ENCODE measurements around the gene DHRS7C.

The DHRS7C gene, protein sequence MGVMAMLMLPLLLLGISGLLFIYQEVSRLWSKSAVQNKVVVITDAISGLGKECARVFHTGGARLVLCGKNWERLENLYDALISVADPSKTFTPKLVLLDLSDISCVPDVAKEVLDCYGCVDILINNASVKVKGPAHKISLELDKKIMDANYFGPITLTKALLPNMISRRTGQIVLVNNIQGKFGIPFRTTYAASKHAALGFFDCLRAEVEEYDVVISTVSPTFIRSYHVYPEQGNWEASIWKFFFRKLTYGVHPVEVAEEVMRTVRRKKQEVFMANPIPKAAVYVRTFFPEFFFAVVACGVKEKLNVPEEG

DNA sequence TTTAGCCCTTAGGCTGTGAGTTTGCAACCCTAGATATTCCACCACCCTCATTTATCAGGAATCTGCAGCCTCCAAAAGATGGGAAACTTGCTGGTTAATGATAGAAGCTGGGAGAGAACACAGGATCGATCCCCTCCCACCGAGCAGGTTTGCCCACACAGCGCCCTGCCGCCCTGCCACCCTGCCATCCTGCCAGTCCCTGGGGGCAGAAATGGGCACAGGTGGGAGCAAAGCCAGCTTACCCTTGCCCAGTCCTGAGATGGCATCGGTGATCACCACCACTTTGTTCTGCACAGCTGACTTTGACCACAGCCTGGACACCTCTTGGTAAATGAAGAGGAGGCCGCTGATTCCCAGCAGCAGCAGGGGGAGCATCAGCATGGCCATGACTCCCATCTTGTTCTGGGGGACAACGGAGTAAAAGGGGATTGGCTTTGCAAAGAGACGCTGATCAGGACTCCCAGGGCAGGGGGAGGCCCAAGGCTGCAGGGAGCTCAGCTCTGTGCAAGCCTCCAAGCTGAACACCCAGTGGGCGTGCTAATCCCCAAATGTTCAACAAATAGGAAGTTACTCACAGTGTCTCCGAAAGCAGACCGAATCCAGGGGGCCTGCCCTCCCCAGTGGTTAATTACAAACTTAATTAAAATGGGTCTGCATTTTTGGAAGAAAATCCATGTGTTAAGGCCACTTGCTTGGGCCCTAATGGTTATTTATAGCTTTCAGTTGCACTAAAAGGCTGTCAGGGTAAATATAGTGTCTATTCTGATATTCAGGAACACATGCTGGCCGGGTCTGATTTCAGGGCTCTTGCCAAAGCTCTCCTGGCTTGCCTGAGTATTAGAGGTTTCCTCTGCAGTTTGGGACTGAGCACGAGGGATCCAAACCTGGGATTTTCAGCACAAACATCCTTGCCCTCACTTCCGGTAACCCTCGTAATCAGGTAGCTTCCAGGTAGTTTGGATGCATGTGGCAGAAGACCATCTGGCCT, at the start of gene DHRS7C:
Gene DHRS7C (minus strand): TSS at position 704 of the 988 bp plus-strand sequence. CDS start 308 bp downstream, at position 396.
- no peak for DNase-seq (ENCODE audit: low read depth, low spot score)
- no peak within 1 kb of the TSS for H3K27ac ChIP-seq

DNA sequence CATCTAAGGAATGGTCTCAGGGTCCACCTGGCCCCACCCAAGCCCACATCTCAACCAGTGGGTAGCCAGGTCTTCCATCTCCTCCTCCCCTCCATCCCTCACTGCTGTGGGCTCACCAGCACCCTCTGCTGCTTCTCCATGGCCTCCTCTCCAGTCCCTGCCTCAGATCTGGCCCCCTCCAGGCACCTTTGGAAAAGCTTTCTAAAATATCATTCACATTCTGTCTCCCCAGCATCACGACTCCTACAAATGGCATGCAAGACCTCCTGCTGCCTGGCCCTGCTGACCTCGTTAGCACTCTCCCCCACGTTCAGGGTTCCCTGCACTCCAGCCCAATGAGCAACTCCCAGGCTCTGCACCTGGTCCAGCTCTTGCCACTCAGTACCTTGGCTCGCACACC, 48.0 kb upstream of the DHRS7C start:
- no peak overlapping the region for H3K27ac ChIP-seq
- no peak for DNase-seq (ENCODE audit: low read depth, low spot score)

DNA sequence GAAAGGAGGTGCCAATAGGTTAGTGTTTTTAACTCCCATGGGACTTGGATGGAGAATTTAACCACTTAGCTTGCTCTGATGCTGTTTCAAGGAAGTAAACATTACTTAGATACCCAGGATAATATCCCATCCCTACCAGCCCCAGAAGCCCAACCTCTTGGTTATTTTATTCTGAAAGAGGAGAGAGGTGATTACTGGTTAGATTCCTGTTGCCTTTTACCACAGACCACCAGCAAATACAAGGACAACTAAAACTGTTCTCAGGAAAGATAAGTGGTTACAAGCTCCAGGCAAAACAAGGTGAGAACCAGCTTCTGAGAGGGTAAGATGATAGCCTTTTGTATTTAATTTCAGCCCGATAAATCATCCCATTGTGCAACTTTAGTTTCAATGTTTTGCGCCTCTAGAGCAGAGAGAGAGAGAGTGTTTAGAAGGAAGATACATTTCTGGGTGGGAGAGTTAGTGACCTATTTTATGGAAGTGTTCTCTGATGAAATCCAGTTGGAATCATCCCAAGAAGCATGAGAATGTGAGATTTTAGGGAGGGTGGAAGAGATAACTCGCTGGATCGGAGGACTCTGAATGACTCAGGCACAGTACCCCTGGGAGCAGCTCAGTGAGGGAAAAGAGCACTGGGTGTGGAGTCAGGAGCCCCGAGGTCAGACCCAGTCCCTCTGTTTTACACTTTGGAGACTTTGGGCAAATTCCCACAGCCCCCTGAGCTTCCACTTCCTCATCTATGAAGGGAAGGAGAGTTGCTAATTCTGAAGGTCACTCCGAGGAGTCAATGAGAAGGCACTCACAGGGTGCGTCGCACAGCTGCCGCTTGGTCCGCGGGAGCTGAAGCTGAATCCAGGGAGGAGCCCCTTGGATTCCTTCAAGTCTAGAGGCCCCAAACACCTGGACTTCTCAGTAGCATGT, 46.4 kb upstream of the DHRS7C start:
- peak; percentile 73 for DNase-seq (ENCODE audit: low read depth, low spot score)
- H3K27ac ChIP-seq: no peak overlapping the region

DNA sequence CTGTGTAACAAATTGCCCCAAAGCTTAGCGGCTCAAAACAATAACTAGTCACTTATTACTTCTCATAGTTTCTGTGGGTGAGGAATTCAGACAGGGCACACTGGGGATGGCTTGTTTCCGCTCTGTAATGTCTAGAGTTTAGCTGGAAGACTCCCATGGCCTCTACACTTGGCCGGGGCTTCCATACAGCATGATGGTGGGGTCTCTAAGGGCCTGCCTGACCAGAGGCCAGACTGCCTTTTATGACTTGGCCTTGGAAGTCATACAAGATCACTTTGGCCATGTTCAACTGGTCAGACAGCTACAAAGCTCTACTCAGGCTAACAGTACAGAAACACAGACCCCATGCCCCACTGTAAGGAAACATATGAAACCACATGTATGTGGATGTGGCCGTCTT, 42.5 kb upstream of the DHRS7C start:
- no peak for DNase-seq (ENCODE audit: low read depth, low spot score)
- no peak overlapping the region for H3K27ac ChIP-seq

DNA sequence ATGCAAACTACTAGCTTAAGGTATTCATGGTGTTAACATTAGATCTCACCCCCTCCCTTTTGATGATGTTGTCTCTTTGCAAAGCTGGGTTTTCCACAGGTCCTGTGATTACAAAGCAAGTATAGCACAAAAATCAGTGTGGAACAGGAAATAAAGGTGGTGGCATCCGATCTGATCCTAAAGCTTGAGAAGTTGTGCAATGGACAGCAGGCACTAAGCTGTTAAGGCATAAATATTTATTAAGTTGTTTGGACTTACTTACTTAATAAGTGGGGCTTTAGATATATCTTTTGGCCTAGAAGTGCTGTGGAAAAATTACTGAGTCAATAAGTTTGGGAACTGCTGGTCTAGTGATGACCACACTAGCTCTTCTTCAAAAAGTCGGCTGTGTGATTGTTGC, 39.3 kb upstream of the DHRS7C start:
- no peak for DNase-seq (ENCODE audit: low read depth, low spot score)
- H3K27ac ChIP-seq: no peak overlapping the region

DNA sequence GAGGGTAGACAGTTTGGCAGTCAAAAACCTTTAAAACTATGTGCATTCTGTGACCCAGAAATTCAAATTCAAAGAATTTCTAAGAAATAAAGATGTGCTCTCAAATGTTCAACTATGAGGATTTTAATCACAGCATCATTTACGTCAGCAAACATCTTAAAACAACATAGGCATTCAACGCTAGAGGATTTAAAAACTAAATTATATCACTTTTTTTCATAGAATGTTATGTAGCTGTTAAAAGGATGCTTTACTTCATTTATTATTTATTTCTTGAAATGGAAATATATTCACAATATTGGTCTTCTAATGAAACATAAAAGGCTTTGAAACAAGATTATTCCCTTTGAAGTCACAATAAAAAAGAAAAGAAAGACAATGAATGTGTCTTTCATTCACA, 38.0 kb upstream of the DHRS7C start:
- no peak overlapping the region for H3K27ac ChIP-seq
- no peak for DNase-seq (ENCODE audit: low read depth, low spot score)

DNA sequence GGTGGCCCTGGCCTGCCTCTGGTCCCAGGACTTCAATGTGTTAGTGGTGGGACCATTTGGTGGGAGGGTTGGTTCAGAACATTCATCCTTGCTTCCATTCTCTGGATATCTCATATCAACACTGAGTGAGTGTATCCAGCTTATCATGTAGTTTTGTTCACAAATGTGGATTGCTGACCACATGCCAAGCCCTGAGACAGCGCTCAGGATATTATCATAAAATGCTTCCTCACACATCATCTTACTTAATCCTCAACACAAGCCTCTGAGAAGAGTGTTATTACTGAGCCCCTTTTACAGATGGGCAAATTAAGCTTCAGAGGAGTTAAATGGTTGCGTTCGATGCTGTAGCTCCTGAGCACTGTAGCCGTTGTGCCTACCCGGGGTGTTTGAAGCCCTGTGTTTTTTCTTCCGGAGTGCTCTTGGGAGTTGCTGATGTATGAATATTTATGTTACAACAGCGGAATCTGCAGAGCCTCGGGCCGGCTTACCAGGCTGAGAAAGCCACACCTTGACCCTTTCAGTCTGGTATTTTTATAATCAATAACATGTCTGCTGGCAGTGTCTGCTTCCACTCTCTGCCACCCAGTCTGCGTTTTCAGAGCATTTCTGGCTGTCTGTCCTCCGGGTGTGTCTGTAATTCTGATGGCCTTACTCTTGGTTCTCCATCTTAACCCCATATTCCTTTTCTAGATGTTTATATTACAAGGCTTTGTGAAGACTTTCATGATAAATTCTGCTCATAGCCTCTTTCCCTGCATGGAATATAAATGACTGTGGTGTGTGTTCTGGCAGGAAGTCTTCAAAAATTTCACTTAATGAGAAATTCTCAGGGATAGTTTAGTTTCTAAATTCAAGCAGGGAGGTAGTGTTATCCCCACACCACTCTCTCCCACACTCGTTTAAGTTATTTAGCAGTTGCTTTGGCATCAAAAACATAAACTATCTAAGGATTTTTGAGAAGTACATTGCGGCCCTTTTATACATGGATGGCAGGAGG, 37.2 kb upstream of the DHRS7C start:
- DNase-seq (ENCODE audit: low read depth, low spot score): no peak
- H3K27ac ChIP-seq: no peak overlapping the region

DNA sequence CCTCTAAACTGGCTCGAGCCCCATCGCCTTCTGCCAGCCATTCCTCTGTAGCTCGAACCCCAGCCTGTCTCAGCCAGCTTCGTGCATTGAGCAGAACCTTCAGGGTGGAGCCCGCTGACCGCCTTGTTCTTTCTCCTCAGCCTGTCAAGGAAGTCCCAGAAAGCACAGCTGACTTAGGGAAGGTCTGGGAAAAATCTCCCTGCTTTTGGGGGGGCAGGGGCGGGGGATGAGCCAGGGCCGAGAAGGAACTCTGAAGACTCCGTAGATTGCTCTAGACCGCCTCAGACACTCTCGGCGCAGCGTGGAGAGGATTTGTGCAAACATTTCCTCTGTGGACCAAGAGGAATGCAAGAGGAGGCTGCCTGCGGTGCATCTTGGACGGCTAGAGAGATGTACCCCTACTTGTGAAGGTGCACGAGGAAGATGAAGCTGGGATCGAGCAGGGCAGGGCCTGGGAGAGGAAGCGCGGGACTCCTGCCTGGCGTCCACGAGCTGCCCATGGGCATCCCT, 34.3 kb upstream of the DHRS7C start, which contains the start of gene GLP2R:
Gene GLP2R (plus strand): TSS at position 284 of the 510 bp plus-strand sequence. CDS start 140 bp downstream, at position 424.
- no peak for DNase-seq (ENCODE audit: low read depth, low spot score)
- H3K27ac ChIP-seq: no peak within 1 kb of the TSS

DNA sequence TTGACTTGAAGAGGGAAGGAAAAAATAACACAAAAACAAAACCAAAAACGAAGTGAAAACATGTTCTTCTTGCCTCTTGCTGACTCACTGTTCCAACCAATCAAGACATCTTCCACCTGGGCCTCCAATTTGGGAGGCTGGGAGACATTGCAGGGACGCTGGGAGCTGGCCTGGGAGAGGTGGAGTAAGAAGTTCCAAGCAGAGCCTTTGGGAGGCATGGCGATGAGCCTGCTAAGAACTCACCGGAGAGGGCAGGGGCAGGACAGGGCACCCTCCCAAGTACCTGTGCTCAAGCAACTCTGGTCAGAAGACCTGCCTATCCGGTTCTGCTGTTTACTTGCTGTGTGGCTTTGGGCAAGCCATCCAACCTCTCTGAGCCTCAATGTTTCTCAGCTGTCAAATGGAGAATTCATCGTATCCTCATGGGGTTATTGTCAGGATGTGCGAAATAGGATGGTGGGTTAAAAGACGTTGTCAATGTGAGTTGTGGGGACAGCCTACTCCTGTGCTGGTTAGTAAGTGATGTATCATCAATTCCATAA, 33.5 kb upstream of the DHRS7C start:
- no peak for DNase-seq (ENCODE audit: low read depth, low spot score)
- no peak overlapping the region for H3K27ac ChIP-seq

DNA sequence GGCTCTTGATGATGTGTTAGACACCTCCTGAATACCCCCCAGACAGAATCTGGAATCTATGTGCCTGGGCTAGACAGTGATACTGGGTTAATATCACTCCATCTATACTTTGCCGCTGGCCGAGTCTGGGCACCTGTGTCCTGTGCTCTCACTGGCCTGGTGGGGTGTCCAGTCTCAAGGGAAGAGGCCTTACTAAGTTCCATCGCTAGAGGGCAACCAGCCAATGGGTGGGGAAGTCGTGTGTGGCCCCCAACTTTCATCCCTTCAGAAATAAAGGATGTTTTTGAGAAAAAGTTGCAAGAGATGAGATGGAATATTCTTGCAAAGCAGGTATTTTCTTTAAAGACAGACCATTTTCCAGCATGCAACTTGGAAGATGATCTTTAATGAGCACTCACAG, 32.7 kb upstream of the DHRS7C start:
- DNase-seq (ENCODE audit: low read depth, low spot score): no peak
- H3K27ac ChIP-seq: no peak overlapping the region

DNA sequence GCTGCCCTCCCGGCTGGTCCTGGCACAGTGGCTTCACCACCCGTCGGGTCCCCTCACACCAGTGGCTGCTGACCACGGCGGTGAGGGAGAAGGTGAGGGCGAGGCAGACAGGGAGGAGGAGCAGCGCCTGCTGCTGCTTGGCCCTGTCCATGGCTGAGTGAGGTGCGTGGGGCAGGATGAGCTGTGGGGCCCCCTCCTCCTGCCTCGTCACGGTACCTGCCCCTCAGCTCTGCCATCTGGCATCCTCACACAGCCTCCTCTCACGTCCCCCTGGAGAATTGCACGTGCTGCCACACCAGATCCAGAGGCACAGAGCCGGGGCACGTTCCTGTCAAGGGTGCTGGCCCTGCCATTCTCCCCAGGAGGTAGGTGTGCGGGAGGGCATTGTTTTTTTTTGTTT, 30.5 kb upstream of the DHRS7C start, which contains the start of gene GSG1L2:
Gene GSG1L2 (minus strand): TSS at position 159 of the 400 bp plus-strand sequence. CDS start 8 bp downstream, at position 151.
- H3K27ac ChIP-seq: no peak within 1 kb of the TSS
- no peak for DNase-seq (ENCODE audit: low read depth, low spot score)

DNA sequence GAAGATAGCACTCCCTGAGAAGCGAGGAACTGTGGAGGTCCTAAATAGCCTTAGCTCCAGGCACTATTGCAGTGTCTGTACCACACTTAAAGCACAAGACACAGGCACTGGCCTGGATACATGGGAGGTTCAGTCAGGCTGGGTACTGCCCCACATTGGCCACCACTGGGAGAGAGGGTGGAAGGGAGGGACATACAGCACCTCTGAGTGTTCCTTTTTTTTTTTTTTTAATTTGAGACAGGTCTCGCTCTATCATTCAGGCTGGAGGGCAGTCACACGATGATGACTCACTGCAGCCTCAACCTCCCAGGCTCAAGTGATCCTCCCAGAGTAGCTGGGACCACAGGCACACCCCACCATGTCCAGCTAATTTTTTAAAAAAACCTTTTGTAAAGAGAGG, 29.1 kb upstream of the DHRS7C start:
- DNase-seq (ENCODE audit: low read depth, low spot score): no peak
- H3K27ac ChIP-seq: no peak overlapping the region

DNA sequence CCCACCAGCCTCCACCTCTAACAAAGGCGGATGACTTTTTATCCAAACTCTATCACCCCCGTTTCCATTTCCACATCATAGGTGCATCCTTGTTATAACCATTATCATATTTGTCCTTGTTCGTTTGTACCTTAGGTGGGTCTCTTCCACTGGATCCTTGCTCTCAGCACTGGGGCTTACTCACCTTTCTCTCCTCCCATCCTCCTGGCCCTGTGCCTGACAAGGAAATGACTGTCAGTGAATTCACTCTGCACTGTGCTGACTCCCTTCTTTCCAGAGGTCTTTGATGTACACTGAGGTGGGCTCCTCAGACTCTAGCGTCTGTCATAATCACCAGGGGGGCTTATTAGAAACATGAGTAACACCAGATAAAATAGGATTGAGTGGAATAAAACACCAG, 27.4 kb upstream of the DHRS7C start:
- DNase-seq (ENCODE audit: low read depth, low spot score): no peak
- H3K27ac ChIP-seq: no peak overlapping the region

DNA sequence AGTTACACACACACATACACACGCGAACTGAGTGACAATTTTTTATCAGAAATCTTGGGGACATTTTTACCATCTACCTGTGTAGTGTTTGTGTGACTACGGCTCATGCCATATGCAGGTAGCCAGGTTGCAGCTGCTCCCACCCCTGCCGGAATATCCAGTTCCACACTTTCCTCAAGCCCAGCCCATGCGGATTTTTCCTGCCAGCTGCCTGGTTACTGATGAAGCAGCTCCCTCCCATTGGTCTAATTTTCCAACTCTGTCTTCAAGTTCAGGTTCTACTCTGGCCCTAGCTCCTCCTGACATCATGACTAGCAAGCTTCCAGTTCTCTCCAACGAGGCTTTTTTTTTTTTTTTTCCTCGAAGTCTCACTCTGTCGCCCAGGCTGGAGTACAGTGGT, 25.7 kb upstream of the DHRS7C start:
- peak; percentile 70 for DNase-seq (ENCODE audit: low read depth, low spot score)

DNA sequence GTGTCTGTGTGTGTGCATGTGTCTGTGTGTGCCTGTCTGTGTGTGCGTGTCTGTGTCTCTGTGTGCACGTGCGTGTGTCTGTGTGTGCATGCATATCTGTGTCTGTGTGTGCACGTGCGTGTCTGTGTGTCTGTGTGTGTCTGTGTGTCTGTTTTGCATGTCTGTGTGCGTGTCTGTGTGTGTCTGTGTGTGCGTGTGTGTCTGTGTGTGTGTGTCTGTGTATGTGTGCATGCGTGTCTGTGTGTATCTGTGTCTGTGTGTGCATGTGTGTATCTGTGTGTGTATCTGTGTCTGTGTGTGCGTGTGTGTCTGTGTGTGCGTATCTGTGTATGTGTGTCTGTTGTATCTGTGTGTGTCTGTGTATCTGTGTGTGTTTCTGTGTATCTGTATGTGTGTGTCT, 25.1 kb upstream of the DHRS7C start:
- DNase-seq (ENCODE audit: low read depth, low spot score): no peak
- no peak overlapping the region for H3K27ac ChIP-seq

More for the DNA sequence above, 25.7 kb upstream of the DHRS7C start:
- H3K27ac ChIP-seq: no peak overlapping the region

DNA sequence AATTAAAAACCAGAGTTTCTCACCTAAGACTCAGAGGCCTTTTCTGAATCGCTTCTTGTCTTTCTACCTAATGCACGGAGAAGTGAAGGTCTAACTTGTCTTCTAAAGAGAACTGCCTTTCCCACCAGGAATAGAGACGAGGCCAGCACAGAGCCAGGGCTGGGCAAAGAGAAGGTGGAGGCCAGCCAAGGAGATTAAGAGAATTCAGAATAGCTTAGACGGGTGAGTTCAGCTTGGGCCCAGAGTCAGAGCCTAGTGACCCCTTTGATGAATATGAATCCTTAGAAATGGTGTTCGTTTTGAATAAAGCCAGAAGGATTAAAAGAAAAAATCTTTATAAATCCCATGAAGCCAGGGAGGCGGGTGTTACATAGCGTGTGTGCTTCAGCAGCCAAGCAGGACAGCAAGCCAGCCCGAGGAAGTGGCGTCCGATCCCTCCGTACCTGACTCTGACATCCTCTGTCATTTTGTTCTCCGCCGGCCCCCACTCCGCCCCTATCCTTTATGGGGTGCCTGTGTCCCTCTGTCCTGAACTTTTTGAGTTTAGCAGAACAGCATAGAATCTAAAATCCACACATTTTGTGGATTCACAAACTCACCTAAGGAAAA, 23.0 kb upstream of the DHRS7C start:
- no peak for DNase-seq (ENCODE audit: low read depth, low spot score)
- no peak overlapping the region for H3K27ac ChIP-seq

DNA sequence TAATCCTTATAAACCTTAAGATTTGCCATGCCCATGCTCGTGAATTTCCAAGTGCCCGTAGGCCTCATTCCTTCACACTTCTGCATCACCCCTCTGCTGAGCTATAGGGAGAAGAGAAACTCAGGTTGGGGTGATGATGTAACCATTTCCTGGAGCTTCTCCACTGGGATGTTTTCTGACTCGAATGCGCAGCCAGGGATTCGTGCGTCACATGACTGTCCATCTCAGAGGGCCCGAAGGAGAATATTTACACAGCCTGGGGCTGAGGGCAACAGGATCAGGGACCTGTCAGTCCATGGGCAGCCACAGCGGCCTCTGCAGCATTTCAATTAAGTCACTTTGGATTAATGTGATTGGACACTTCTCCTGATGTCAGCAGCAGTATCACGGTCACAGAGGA, 21.8 kb upstream of the DHRS7C start:
- no peak for DNase-seq (ENCODE audit: low read depth, low spot score)
- no peak overlapping the region for H3K27ac ChIP-seq

DNA sequence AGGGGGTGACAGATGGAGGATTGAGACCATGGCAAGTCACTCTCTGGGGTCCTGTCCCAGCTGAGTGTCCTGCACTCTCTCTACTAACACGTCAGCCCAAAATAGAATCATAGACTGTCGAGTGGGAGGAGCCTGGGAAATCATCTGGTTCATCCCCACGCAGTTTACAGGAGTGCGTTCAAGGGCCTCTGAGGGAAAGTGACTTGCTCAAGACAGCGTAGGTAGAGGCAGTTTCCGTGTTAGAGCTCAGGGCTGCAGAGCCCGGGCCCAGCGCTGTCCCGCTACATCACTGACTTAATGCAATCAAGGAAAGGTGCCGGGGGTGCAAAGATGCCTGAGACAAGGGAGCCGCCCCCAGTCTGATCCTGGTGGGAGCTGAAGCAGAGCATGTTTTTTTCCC, 20.1 kb upstream of the DHRS7C start:
- no peak for DNase-seq (ENCODE audit: low read depth, low spot score)

More for the DNA sequence above, 20.1 kb upstream of the DHRS7C start:
- H3K27ac ChIP-seq: no peak overlapping the region

All from epithelial cell of prostate (primary cell).